Loucy (cell line): ENCODE results near the gene EFR3B.

ENCODE experiments used
- EZH2phosphoT487 ChIP-seq: fragments of 200-600 bp; IDR thresholded peaks from 2 replicates; pipeline ENCODE4 v1.6.1; 2018; ENCODE audit warnings: antibody characterized with exemption, mild to moderate bottlenecking, moderate library complexity, borderline replicate concordance
- TF ChIP-seq, protein P1 (sequence below): fragments of 200-600 bp; sonication (generic); conservative IDR thresholded peaks from 2 replicates; pipeline ENCODE4 v1.5.1; 2014; ENCODE audit warnings: mild to moderate bottlenecking, antibody characterized with exemption, low read length

DNA sequence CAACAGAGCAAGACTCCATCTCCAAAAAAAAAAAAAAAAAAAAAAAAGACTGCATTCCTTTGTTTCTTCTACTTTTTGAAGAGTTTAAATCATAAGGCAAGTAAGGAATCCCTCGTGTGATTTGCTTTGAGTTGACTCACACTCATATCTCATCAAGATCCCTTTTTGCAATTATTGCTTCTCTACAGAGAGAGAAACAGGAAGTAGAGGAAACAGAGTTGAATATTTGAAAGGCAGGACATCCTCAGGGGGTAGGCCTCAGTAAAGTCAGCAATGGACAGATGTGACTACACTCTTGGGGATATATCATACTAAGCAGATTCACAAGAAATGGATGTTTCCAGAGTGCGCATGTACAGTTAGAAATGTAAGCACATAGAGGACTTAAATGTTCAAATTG lies 11.2 kb upstream of the EFR3B start:
- TF ChIP-seq, protein P1, sequence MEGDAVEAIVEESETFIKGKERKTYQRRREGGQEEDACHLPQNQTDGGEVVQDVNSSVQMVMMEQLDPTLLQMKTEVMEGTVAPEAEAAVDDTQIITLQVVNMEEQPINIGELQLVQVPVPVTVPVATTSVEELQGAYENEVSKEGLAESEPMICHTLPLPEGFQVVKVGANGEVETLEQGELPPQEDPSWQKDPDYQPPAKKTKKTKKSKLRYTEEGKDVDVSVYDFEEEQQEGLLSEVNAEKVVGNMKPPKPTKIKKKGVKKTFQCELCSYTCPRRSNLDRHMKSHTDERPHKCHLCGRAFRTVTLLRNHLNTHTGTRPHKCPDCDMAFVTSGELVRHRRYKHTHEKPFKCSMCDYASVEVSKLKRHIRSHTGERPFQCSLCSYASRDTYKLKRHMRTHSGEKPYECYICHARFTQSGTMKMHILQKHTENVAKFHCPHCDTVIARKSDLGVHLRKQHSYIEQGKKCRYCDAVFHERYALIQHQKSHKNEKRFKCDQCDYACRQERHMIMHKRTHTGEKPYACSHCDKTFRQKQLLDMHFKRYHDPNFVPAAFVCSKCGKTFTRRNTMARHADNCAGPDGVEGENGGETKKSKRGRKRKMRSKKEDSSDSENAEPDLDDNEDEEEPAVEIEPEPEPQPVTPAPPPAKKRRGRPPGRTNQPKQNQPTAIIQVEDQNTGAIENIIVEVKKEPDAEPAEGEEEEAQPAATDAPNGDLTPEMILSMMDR, result no peak
- no peak for TF ChIP-seq EZH2phosphoT487
